GM21576 (cell line): Measurements from ENCODE around the gene VPS4A.
A peak's percentile ranks its signal among the peaks of the same experiment; 100 is the strongest.
"Not testable (repeated sequence)": the region's sequence is repeated elsewhere in the genome, so short reads cannot be mapped to it uniquely, and the experiment has no call there.

Experiments used
- ATAC-seq: cut with Tn5 transposase; IDR thresholded peaks from one replicate; pipeline ENCODE4 v1.9.1; 2021; ENCODE audit warnings: mild to moderate bottlenecking, moderate library complexity; ENCODE audit not compliant: unreplicated experiment

Gene VPS4A

DNA sequence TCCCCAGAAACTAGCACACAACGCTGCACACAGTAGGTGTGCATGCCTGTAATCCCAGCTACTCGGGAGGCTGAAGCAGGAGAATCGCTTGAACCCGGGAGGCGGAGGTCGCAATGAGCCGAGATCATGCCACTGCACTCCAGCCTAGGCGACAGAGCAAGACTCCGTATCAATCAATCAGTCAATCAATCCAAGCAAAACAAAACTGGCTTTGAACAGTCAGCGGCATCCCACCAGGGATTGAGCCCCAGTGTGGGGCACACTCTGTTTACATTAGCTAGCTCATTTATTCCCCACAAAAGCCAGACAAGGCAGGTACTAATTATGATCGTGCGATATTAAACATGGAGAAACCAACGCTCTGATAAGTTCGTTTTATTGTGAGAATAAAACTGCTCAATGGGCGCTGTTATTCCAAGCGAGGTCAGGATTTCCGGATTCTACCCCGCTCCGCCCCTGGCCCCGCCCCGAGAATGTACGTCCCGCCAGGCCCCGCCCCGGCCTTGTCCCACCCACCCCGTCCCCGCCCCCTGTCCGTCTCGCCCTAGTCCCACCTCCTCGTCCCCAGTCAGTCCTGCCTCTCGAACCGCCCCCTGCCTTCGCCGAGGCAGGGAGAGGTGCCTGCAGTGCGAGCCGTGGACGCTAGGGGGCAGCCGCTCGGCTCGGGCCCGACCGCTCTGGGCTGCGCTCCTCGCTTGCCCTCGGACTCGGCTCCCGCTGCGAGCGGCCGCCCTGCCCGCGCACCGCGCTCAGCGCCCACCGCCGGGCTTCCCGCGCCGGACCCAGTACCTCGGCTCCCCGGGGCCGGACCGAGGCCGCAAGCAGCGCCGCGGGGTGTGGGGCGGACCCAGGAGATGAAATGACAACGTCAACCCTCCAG, at the start of gene VPS4A:
Gene VPS4A, plus strand, starts transcription at position 698 of the 880 bp plus-strand sequence. Its CDS starts 162 bp downstream, at position 860.
- ATAC-seq: peak; percentile 94

DNA sequence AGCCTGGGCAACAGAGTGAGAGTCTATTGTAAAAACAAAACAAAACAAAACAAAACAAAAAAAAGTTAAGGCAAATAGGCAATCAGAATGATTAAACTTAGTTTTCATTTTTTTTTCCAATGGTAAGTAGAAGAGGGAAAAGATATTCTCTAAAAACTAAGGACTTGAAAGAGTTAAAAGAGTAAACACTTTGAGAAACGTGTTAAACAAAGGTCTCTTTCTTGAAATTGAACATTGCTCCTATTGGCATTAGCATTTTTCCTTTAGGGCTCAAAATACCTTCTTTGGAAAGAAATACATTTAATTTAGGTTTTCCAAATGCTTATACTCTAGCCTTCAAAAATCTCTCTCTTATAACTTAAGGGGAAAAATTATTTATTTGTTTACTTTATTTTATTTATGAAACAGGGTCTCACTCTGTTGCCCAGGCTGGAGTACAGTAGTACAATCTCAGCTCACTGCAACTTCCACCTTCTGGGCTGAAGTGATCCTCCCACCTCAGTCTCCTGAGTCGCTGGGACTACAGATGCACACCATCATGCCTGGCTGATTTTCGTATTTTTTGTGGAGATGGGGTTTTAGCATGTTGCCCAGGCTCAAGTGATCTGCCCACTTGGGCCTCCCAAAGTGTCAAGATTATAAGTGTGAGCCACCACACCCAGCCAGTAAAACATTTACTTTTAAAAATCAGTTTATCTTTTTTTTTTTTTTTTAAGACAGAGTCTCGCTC, 44.7 kb upstream of the VPS4A start:
- no peak for ATAC-seq

DNA sequence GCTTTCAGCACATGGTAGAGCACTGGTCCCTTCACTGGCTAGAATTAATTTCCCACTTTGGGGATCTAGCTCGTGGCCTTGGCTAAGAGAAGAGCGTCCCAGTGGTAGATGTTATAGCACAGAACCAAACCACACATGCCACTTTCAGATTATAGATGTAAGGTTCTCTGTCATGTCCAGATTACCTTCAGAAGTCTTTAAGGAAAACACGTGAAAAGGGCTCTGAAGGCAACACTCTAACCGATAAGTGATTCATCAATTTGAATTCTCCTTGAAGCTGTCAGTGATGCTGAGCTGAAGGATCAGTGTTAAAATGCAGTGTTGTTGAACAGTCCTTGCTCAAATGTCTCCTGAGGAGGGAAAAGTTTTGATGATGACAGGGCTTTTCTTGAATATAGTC, 43.5 kb upstream of the VPS4A start:
- ATAC-seq: no peak

DNA sequence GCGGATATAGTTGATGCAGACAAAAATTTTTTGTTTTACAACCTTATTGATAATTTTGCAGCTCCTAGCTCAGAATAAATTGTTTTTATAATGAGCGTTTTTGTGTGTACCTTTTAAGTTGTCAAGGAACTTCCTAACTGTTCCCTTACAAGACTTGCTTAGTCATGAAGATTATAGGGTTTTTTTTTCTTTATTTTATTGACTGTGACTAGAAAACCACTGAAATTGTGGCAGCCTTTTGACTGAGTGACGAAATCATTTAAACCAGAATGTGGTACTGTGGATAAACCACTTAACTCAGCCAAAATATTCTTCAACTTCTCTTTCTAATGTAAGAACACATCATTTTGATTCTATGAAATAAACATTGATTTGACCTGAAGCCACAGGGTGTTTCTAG, 40.8 kb upstream of the VPS4A start:
- ATAC-seq: no peak

DNA sequence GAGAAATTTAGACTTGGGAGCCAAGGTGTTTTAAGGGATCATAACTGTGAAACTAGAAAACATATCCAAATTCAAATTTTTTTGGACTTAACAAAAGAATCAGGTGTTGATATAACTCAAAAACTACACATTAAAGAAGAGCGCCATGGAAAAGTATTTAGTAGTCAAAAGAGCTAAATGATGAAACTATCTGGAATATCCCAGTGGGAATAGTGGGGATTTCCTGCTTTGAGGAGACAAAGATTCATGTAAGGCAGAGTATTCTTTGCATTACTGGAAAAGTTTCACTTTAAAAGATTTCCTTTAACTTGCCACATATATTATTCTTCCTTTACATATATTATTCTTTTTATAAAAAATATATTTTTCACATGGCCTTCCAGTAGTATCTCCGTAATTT, 40.3 kb upstream of the VPS4A start:
- no peak for ATAC-seq

DNA sequence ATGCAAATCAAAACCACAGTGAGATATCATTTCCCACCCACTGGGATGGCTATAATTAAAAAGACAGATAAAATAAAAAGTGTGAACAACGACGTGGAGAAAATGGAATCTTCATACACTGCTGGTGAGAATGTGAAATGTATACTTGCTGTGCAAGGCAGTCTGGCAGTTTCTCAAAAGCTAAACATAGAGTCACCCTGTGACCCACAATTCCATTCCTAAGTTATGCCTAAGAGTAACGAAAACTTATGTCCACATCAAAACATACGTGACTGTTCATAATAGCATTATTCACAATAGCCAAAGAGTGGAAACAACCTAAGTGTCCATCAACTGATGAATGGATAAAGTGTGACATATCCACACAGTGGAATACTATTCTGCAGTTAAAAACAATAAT, 38.1 kb upstream of the VPS4A start:
- ATAC-seq: no peak

DNA sequence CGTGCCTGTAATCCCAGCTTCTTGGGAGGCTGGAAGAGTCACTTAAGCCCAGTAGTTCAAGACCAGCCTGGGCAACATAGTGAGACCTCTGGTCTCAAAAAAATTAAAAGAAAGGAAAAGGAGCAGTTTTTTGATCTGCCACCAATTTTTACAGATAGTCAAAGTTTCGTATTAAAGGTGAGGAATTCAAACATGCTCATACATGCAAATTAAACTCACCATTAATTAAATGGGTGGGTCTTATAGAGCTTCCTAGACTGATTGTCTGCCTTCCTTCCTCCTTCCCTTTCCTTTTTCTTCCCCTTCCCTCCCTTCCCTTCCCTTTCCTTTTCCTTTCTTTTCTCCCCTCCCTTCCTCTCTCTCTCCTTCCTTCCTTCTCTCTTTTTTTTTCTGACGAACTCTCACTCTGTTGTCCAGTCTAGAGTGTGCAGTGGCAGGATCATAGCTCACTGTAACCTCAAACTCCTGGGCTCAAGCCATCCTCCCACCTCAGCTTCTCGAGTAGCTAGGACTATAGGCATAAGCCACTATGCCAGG, 36.4 kb upstream of the VPS4A start:
- no peak for ATAC-seq

DNA sequence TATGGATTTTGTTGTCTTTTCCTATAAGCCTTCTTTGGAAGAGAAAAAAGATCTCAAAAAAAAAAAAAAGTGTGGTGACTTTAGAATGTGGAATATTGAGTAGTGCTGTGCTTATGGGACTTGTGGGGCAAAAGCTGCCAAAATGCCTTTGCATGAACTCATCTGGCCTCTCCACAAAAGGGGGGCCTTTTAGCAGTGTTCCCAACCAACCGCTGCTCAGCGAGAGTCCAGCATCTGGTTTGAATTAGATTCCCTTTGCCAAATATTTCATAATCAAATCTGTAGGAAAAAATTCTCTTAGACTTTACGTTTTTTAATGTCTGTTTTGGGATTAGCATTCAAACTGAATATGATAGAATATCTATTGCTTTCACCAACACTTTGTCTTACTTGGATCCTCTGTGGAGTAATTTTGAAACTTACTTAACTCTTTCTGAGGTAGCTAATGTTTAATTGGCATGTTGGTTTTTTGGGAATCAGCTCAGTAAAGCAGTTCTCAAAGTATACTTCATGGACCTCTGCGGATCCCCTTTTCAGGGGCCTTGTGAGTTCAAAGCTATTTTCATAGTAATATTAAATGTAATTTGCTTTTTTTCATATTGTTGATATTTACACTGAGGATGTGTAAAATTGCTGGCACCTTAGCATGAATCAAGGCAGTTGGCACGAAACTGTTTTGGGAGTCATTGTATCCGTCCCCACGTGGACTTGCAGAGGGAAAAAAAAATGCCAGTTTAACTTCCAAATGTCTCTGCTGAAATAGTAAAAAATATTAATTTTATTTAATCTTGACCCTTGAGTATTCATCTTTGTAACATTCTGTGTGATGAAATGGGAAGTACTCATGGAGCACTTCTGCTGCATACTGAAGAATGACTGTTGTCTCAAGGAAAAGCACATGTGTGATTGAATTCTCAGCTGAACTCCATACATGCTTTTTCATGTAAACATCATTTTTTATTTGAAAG, 34.7 kb upstream of the VPS4A start:
- ATAC-seq: no peak

DNA sequence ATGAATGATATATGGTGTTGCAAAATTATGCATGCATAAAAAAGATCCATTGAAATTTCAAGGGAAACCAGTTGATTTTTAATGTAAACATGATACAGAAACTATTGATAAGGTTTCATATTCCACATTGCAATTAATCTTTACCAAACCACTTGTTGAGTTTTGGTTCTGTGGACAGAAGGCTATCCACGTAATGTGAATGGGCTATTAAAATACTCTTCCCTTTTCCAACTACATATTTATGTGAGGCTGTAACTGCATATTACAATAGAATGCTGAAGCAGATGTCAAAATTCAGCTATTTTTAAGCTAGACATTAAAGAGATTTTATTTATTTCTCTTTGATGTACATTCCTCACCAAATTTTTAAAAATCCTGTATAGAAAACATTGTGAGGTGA, 33.7 kb upstream of the VPS4A start:
- ATAC-seq: no peak

DNA sequence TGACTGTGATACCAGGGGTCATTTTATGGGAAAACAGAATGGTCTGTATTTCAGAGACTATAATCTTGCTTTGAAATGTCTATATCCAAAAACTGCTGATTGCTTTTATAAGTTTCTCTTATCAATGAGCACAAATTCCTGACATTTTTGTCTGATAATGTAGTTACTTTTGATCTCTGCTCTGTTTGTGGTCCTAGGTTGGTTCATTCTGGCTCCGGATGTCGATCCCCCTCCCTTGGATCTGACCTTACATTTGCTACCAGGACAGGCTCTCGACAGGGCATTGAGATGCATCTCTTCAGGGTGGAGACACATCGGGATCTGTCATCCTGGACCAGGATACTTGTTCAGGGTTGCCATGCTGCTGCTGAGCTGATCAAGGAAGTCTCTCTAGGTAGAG, 27.3 kb upstream of the VPS4A start:
- no peak for ATAC-seq

DNA sequence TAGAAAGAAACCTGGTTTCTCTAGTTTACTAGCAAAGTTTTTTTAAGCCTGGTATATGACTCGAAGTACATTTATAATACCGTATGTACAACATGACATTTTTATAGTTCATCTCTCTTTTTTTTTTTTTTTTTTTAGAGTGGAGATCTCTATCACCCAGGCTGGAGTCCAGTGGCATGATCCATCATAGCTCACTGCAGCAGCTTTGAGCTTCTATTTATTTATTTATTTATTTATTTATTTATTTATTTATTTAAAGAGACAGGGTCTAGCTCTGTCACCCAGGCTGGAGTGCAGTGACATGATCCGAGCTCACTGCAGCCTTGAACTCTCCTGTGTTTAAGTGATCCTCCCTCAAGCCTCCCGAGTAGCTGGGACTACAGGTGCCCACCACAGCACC, 25.9 kb upstream of the VPS4A start:
- ATAC-seq: no peak

DNA sequence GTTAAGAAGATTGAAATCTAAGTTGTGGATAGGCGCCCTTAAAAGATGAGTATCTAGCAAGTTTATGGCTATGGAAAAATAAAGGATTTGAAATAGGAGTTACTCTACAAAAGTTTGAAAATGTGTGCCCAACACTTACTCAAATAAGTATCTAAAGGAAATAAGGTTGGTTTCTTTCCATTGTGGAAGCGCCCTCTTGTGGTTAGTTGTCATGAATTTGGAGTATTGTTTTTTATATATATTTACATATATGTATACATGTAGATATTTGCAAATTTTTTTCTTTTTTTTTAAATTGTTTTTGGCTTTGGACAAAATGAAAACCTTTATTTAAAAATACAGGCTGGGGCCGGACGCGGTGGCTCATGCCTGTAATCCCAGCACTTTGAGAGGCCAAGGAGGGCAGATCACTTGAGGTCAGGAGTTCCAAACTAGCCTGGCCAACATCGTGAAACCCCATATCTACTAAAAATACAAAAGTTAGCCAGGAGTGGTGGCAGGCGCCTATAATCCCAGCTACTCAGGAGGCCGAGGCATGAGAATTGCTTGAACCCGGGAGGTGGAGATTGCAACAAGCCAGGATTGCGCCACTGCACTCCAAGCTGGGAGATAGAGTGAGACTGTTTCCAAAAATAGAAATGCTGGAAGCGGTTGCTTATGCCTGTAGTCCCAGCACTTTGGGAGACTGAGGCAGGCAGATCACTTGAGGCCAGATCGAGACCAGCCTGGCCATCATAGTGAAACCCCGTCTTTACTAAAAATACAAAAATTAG, 24.0 kb upstream of the VPS4A start:
- ATAC-seq: no peak

DNA sequence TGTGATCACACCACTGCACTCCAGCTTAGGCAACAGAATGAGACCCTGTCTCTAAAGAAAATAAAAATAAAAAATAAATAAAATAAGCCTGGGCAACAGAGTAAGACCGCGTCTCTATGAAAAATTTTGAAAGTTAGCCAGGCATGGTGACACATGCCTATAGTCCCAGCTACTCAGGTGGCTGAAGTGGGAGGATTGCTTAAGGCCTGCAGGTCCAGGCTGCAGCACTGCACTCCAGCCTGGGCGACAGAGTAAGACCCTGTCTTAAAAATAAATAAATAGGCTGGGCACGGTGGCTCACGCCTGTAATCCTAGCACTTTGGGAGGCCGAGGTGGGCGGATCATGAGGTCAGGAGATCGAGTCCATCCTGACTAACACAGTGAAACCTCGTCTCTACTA, 19.5 kb upstream of the VPS4A start:
- not testable (repeated sequence) for ATAC-seq

DNA sequence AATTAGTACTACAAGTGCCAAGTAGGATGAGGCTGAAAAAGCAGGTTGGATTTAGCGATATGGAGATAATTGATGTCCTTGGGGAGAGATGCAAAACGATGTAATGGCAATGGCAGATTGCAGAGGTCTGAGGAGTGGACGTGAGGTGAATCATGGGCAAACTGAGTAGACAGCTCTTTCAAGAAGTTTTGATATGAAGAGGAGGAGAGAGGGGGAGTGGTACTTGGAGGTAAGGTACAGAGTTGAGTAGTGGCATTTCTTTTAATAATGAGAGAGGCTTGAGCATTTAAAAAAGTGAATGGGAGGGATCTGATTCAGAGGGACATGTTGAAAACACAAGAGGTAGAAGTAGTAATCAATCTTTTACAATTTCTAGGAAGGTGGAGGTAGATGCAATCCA, 17.7 kb upstream of the VPS4A start:
- no peak for ATAC-seq

DNA sequence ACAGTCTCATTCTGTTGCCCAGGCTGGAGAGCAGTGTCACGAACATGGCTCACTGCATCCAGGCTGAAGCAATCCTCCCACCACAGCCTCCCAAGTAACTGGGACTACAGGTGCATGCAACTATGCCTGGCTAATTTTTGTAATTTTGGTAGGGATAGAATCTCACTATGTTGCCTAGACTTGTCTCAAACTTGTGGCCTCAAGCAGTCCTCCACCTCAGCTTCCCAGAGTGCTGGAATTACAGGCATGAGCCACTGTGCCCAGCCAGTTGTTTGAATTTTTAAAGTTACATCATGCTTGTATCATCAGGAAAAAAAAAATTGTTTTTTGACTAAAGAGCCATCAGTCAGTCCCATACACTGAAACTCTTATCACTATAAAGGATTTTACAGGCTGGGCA, 17.1 kb upstream of the VPS4A start:
- ATAC-seq: no peak

DNA sequence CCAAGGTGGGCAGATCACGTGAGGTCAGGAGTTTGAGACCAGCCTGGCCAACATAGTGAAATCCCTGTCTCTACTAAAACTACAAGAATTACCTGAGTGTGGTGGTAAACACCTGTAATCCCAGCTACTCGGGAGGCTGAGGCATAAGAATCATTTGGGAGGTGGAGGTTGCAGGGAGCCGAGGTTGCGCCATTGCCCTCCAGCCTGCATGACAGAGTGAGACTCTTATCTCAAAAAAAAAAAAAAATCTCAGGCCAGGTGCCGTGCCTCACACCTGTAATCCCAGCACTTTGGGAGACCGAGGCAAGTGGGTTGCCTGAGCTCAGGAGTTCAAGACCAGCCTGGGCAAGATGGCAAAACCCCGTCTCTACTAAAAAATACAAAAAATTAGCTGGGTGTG, 14.4 kb upstream of the VPS4A start:
- ATAC-seq: not testable (repeated sequence)

DNA sequence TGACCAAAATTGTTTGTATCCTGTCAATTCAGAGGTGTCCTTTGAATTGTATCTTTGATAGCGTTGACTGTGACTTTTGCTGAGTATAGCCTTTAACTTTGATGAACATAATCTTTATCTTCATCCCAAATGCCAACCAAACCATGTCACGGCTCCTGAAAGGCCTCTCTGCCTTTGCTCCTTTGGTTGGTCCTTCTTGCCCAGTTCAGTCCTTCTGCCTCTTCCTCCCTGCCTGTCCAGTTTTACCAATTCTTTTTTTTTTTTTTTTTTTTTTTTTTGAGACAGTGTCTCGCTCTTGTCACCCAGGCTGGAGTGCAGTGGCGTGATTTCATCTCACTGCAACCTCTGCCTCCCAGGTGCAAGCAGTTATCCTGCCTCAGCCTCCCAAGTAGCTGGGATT, 12.9 kb upstream of the VPS4A start:
- no peak for ATAC-seq

DNA sequence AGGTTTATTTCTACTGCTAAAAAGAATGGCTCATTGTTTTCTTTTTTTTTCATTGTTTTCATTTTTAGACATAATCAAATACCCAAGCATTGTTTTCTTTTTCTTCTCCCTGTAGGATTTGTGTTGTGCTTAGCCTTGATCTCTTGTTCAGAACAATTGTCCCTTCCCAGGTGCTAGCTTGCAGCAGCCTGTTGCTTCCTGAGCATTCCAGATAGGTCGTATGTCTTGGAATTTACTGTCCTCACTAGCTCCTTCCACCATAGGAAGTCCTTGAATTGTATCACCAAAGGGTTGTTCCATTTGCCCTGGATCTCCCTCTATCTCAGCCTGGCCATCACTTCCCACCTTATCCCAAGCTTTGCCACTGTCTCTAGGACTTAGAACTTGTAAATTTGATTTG, 10.0 kb upstream of the VPS4A start:
- ATAC-seq: no peak

DNA sequence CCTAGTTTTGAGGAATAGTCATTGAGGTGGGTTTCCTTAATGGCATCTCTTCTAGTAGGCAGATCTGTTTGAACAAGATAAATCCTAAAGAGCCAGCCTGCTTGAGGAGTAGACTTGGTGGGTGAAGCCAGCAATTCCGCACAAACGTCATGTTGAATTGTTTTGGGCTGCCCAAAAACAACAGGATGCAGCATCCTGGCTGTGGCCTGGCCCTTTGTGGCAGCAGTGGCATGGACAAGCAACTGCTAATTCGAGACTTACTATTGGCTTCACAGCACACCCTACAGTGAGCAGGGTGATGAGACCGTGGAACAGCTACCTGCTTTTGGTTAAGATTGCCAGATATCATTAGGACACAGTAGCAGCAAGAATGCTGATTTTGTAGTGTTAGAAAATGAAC, 9.3 kb upstream of the VPS4A start:
- ATAC-seq: no peak

DNA sequence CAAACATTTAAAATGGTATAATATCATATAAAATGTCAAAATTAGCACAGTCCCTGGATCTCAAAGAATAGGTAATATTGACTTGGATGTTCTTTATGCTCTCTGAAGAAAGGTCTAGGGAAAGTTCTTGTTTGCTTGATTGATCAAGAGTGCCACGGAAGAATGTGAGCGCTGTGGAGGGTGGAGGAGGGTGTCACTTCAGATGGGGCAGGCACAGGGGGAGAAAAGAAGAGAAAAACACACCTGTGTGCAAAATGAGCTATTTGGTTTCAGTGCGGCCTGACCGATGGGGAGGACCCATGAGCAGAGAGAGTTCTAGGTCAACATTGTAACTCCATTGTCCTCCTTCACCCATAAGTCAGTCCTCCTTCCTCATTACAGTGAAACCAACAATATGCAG, 8.8 kb upstream of the VPS4A start:
- ATAC-seq: no peak
